Measurements from ENCODE around the gene NDUFB3.
A peak's percentile ranks its signal among the peaks of the same experiment; 100 is the strongest.

- peak; percentile 22 to 33 for TF ChIP-seq RAD21 (IDR thresholded peaks at IDR 0.05)
- TF ChIP-seq CTCF (IDR thresholded peaks at IDR 0.05; ENCODE audit: low read depth, low read length, missing input control): peak; percentile 38
- peak; percentile 29 for TF ChIP-seq REST (IDR thresholded peaks at IDR 0.05)
- TF ChIP-seq GABPA (IDR thresholded peaks at IDR 0.05 in 1 of 2, conservative IDR thresholded peaks at IDR 0.05 in 1 of 2): no peak
- TF ChIP-seq ZBTB33 (IDR thresholded peaks at IDR 0.05): no peak
- TF ChIP-seq ATF3 (IDR thresholded peaks at IDR 0.05): peak; percentile 22
- no peak for TF ChIP-seq EGR1 (IDR thresholded peaks at IDR 0.05; ENCODE audit: low read depth in 2 of 2)
- peak; percentile 51 for TF ChIP-seq MAX (IDR thresholded peaks at IDR 0.05)
- peak; percentile 73 for TF ChIP-seq SP1 (IDR thresholded peaks at IDR 0.05)
- peak; percentile 60 for TF ChIP-seq TAF1 (conservative IDR thresholded peaks at IDR 0.05)
- no peak for TF ChIP-seq YY1 (IDR thresholded peaks at IDR 0.05)
- TF ChIP-seq FOXA1 (IDR thresholded peaks at IDR 0.05): no peak
- TF ChIP-seq RXRA (IDR thresholded peaks at IDR 0.05): peak in 1 of 2 donors; percentile 43
- peak in 1 of 2 donors; percentile 25 for TF ChIP-seq JUND (IDR thresholded peaks at IDR 0.05)
Measured at GRCh38 chr2:201116959-201117734, 45.3 kb downstream of the NDUFB3 start.
